Stimulated activated CD8-positive, alpha-beta memory T cell treated with anti-CD3 and anti-CD28 coated beads, Interleukin-7, amount 100 ng/mL, for 4 hours (primary cell): ENCODE results near the gene GREB1.

Source experiments
- DNase-seq, 2 donors: peaks; one replicate each; pipeline ENCODE4 v3.0.0-alpha.2; 2020; ENCODE audit warnings: low read depth in 2 of 2

Gene GREB1

GRCh38 chr2:11533278-11534070 is at the start of gene GREB1:
Gene GREB1 (plus strand): TSS chr2:11534045. CDS start chr2:11556615, 22,570 bp downstream.
- DNase-seq, result no peak

GRCh38 chr2:11488809-11489208 is 45.0 kb upstream of the GREB1 start:
- no peak for DNase-seq

GRCh38 chr2:11490194-11490593 is 43.7 kb upstream of the GREB1 start:
- DNase-seq, result no peak

GRCh38 chr2:11491348-11491933 is 42.4 kb upstream of the GREB1 start:
- DNase-seq, result no peak

GRCh38 chr2:11492244-11492643 is 41.6 kb upstream of the GREB1 start:
- no peak for DNase-seq

- DNase-seq, result no peak
These were observed 41.1 kb upstream of the GREB1 start for GRCh38 chr2:11492720-11493119.

- no peak for DNase-seq
These were observed 40.6 kb upstream of the GREB1 start for GRCh38 chr2:11493282-11493681.

- no peak for DNase-seq
These were observed 39.5 kb upstream of the GREB1 start for GRCh38 chr2:11494310-11494709.

- no peak for DNase-seq
These were observed 37.8 kb upstream of the GREB1 start for GRCh38 chr2:11495844-11496681.

- no peak for DNase-seq
These were observed 35.3 kb upstream of the GREB1 start for GRCh38 chr2:11498543-11499034.

- no peak for DNase-seq
These were observed 34.6 kb upstream of the GREB1 start for GRCh38 chr2:11499081-11499743.

- DNase-seq, result no peak
These were observed 33.0 kb upstream of the GREB1 start for GRCh38 chr2:11500702-11501303.

GRCh38 chr2:11502740-11503292 is 31.0 kb upstream of the GREB1 start:
- DNase-seq, result no peak

- DNase-seq, result no peak
These were observed 30.4 kb upstream of the GREB1 start for GRCh38 chr2:11503354-11503927.

GRCh38 chr2:11505652-11506610 is 27.9 kb upstream of the GREB1 start:
- no peak for DNase-seq

- DNase-seq, result no peak
These were observed 27.3 kb upstream of the GREB1 start for GRCh38 chr2:11506611-11506969.

GRCh38 chr2:11507517-11507916 is 26.3 kb upstream of the GREB1 start:
- DNase-seq, result no peak

- no peak for DNase-seq
These were observed 25.6 kb upstream of the GREB1 start for GRCh38 chr2:11508279-11508678.

- DNase-seq, result no peak
These were observed 24.0 kb upstream of the GREB1 start for GRCh38 chr2:11509657-11510360.
